IMR-90 (cell line): ENCODE measurements around the gene TCF19. TPM values are rescaled to one million over a fixed set of nuclear protein-coding genes. Genes with fewer than 3 reads are reported as not detected.

Source experiments
- ATAC-seq: fragments of 200-7000 bp; cut with Tn5 transposase; 2 replicates; pipeline ENCODE4 v1.9.1; 2020; ENCODE audit warnings: low read depth, mild to moderate bottlenecking, moderate library complexity
- BruUV-seq: library from RNA; stranded (reverse); fragments of 400-500 nt; replicated peaks from 2 replicates; lab custom pipeline; 2021; lab: Mats Ljungman, UMichigan
- CTCF ChIA-PET: fragments of 300-600 bp; formaldehyde crosslinking; extraction: SDS; loops from one replicate; lab custom pipeline; 2021; ENCODE audit warnings: antibody characterized with exemption; lab: Yijun Ruan, JAX
- POLR2A ChIA-PET: fragments of 300-600 bp; sonication (Branson Sonifier 250); formaldehyde crosslinking; loops from one replicate; lab custom pipeline; 2022; ENCODE audit warnings: antibody characterized with exemption; ENCODE audit not compliant: unreplicated experiment; lab: Charles Lee
- DNase-seq: peaks from one replicate; pipeline ENCODE4 v3.0.0; 2013
- H2AFZ ChIP-seq: replicated peaks from 2 replicates; pipeline ENCODE3; 2013; ENCODE audit warnings: low read length, mild to moderate bottlenecking; ENCODE audit not compliant: poor library complexity
- H2AK5ac ChIP-seq: 2 replicates; pipeline ENCODE4 v1.6.1; 2013; ENCODE audit warnings: low read depth, low read length, inconsistent platforms
- H2AK9ac ChIP-seq: replicated peaks from 2 replicates; pipeline ENCODE3; 2013; ENCODE audit warnings: mild to moderate bottlenecking, low read depth, low read length, moderate library complexity; ENCODE audit not compliant: poor library complexity
- H2BK120ac ChIP-seq: 2 replicates; pipeline ENCODE4 v1.6.1; 2013; ENCODE audit warnings: low read depth, low read length, inconsistent platforms
- H2BK15ac ChIP-seq: 3 replicates; pipeline ENCODE4 v1.6.1; 2013; ENCODE audit warnings: low read depth, low read length, inconsistent platforms
- H2BK20ac ChIP-seq: 2 replicates; pipeline ENCODE4 v1.6.1; 2013; ENCODE audit warnings: low read depth, mild to moderate bottlenecking, inconsistent platforms, low read length, moderate library complexity
- H2BK5ac ChIP-seq: 2 replicates; pipeline ENCODE4 v1.6.1; 2013; ENCODE audit warnings: mild to moderate bottlenecking, low read depth, low read length, inconsistent platforms; ENCODE audit not compliant: poor library complexity, severe bottlenecking
- H3K14ac ChIP-seq: replicated peaks from 2 replicates; pipeline ENCODE4 v1.6.1; 2013; ENCODE audit warnings: low read depth, low read length, inconsistent platforms
- H3K18ac ChIP-seq: 2 replicates; pipeline ENCODE4 v1.6.1; 2013; ENCODE audit warnings: low read depth, low read length, control low read depth
- H3K23ac ChIP-seq: 2 replicates; pipeline ENCODE4 v1.6.1; 2013; ENCODE audit warnings: low read depth, low read length, inconsistent platforms
- H3K27ac ChIP-seq: 2 replicates; pipeline ENCODE4 v1.5.1; 2013; ENCODE audit warnings: mild to moderate bottlenecking, control low read depth, low read length; ENCODE audit not compliant: insufficient read depth
- H3K27me3 ChIP-seq: 2 replicates; pipeline ENCODE4 v1.6.1; 2013; ENCODE audit warnings: low read length; ENCODE audit not compliant: control insufficient read depth, insufficient read depth
- H3K36me3 ChIP-seq: 2 replicates; pipeline ENCODE4 v1.6.1; 2013; ENCODE audit warnings: low read length, mixed read lengths; ENCODE audit not compliant: control insufficient read depth, insufficient read depth
- H3K4ac ChIP-seq: 2 replicates; pipeline ENCODE4 v1.6.1; 2013; ENCODE audit warnings: low read depth, low read length, inconsistent platforms
- H3K4me1 ChIP-seq: 2 replicates; pipeline ENCODE4 v1.6.1; 2013; ENCODE audit warnings: low read length, mixed read lengths; ENCODE audit not compliant: control insufficient read depth, insufficient read depth
- H3K4me2 ChIP-seq: 2 replicates; pipeline ENCODE4 v1.6.1; 2013; ENCODE audit warnings: low read depth, mild to moderate bottlenecking, control low read depth, low read length, moderate library complexity
- H3K4me3 ChIP-seq: 2 replicates; pipeline ENCODE4 v1.5.1; 2013; ENCODE audit warnings: low read depth, mild to moderate bottlenecking, control low read depth, low read length, moderate library complexity; ENCODE audit not compliant: insufficient read depth
- H3K56ac ChIP-seq: 2 replicates; pipeline ENCODE4 v1.6.1; 2013; ENCODE audit warnings: low read length, inconsistent platforms; ENCODE audit not compliant: insufficient read depth; ENCODE audit errors: extremely low read depth
- H3K79me1 ChIP-seq, 2 experiments: 2 replicates each; pipeline ENCODE4 v1.6.1; 2013; ENCODE audit warnings: low read length in 2 of 2, inconsistent platforms in 1 of 2, low read depth in 1 of 2
- H3K9ac ChIP-seq: 2 replicates; pipeline ENCODE4 v1.6.1; 2013; ENCODE audit warnings: low read depth, low read length, control low read depth
- H3K9me1 ChIP-seq: 2 replicates; pipeline ENCODE4 v1.6.1; 2013; ENCODE audit warnings: low read length, inconsistent platforms; ENCODE audit not compliant: insufficient read depth
- H3K9me3 ChIP-seq: 2 replicates; pipeline ENCODE4 v1.6.1; 2013; ENCODE audit warnings: low read length; ENCODE audit not compliant: control insufficient read depth, insufficient read depth
- H4K20me1 ChIP-seq: 2 replicates; pipeline ENCODE4 v1.6.1; 2013; ENCODE audit warnings: low read length, inconsistent platforms; ENCODE audit not compliant: insufficient read depth
- H4K5ac ChIP-seq: 2 replicates; pipeline ENCODE4 v1.6.1; 2013; ENCODE audit warnings: mild to moderate bottlenecking, low read depth, low read length, control low read depth
- H4K8ac ChIP-seq, 2 experiments: 2 replicates each; pipeline ENCODE4 v1.6.1; 2013; ENCODE audit warnings: low read depth in 2 of 2, low read length in 2 of 2, control low read depth in 1 of 2, inconsistent platforms in 1 of 2
- H4K91ac ChIP-seq: 2 replicates; pipeline ENCODE4 v1.6.1; 2013; ENCODE audit warnings: low read depth, low read length, inconsistent platforms; ENCODE audit not compliant: insufficient read depth
- BHLHE40 ChIP-seq: fragments of 150-350 bp; IDR thresholded peaks from 2 replicates; pipeline ENCODE4 v1.6.1; 2016; ENCODE audit warnings: mild to moderate bottlenecking, low read depth, low read length
- CEBPB ChIP-seq: IDR thresholded peaks from 2 replicates; pipeline ENCODE4 v1.6.1; 2012; ENCODE audit warnings: low read depth, low read length, improper control_type of control experiment
- CHD1 ChIP-seq: IDR thresholded peaks from 2 replicates; pipeline ENCODE4 v1.6.1; 2012; ENCODE audit warnings: low read depth, low read length, improper control_type of control experiment
- ELK1 ChIP-seq: fragments of 150-350 bp; IDR thresholded peaks from 2 replicates; pipeline ENCODE4 v1.6.1; 2016; ENCODE audit warnings: low read depth, mild to moderate bottlenecking, low read length, moderate library complexity, borderline replicate concordance
- FOS ChIP-seq: fragments of 150-350 bp; IDR thresholded peaks from 2 replicates; pipeline ENCODE4 v1.6.1; 2016; ENCODE audit warnings: low read depth, low read length
- MAFK ChIP-seq: IDR thresholded peaks from 2 replicates; pipeline ENCODE4 v1.6.1; 2012; ENCODE audit warnings: low read depth, low read length, improper control_type of control experiment
- MAZ ChIP-seq: IDR thresholded peaks from 2 replicates; pipeline ENCODE4 v1.6.1; 2012; ENCODE audit warnings: low read depth, mild to moderate bottlenecking, low read length, improper control_type of control experiment, moderate library complexity, borderline replicate concordance
- NFE2L2 ChIP-seq: fragments of 150-350 bp; IDR thresholded peaks from 2 replicates; pipeline ENCODE4 v1.6.1; 2016; ENCODE audit warnings: low read depth, mild to moderate bottlenecking, low read length
- POLR2A ChIP-seq: IDR thresholded peaks from 2 replicates; pipeline ENCODE4 v1.6.1; 2012; ENCODE audit warnings: mild to moderate bottlenecking, low read depth, low read length
- RAD21 ChIP-seq: IDR thresholded peaks from 2 replicates; pipeline ENCODE4 v1.6.1; 2012; ENCODE audit warnings: low read length, improper control_type of control experiment
- RCOR1 ChIP-seq: IDR thresholded peaks from 2 replicates; pipeline ENCODE4 v1.6.1; 2012; ENCODE audit warnings: mild to moderate bottlenecking, low read length, improper control_type of control experiment; ENCODE audit not compliant: insufficient replicate concordance
- RFX5 ChIP-seq: IDR thresholded peaks from 2 replicates; pipeline ENCODE4 v1.8.0; 2012; ENCODE audit warnings: low read depth, mild to moderate bottlenecking, low read length, moderate library complexity
- SMC3 ChIP-seq: fragments of 150-350 bp; IDR thresholded peaks from 2 replicates; pipeline ENCODE4 v1.6.1; 2016; ENCODE audit warnings: low read depth, mild to moderate bottlenecking, antibody characterized with exemption, low read length, moderate library complexity
- WGBS, 2 experiments: methylation state at CpG; one replicate each; pipeline versions ENCODE4 v1.1.5 to v1.1.7; 2013; ENCODE audit warnings: missing lambda C conversion rate in 2 of 2; ENCODE audit not compliant: insufficient read length in 1 of 2; ENCODE audit errors: extremely low coverage in 2 of 2; 5-methylcytosine and 5-hydroxymethylcytosine counted together
- dilution Hi-C: fragments of 300-500 bp; cut with HindIII; formaldehyde crosslinking; loops from one replicate; pipeline ENCODE4 v1.14.3; 2018; ENCODE audit warnings: low sequenced_read_pairs; ENCODE audit not compliant: unreplicated experiment
- in situ Hi-C: fragments of 300-500 bp; cut with MboI; formaldehyde crosslinking; loops from 3 replicates; pipeline ENCODE4 v1.14.3; 2019; ENCODE audit warnings: low sequenced_read_pairs, inconsistent platforms, mixed read lengths
- intact Hi-C: fragments of 100-400 bp; cut with micrococcal nuclease; formaldehyde crosslinking; loops from 2 replicates; pipeline ENCODE4 v1.10.0; 2022
- polyA plus RNA-seq, 3 experiments: library from polyadenylated mRNA; depleted of rRNA; stranded (reverse); fragments of >200 nt; gene quantifications; 2 replicates each; pipeline ENCODE4 v1.2.3, GENCODE V29; 2012; ENCODE audit warnings: low replicate concordance in 1 of 3
- total RNA-seq: library from RNA; depleted of rRNA; stranded (reverse); fragments of >200 nt; gene quantifications from 2 replicates; pipeline ENCODE4 v1.2.3, GENCODE V29; 2012
- TF ChIP-seq, protein P1 (sequence below): conservative IDR thresholded peaks from 2 replicates; pipeline ENCODE4 v1.5.1; 2012; ENCODE audit warnings: mild to moderate bottlenecking, low read depth, low read length, improper control_type of control experiment
- TF ChIP-seq, protein P2 (sequence below): fragments of 150-350 bp; IDR thresholded peaks from 2 replicates; pipeline ENCODE4 v1.6.1; 2017; ENCODE audit warnings: mild to moderate bottlenecking, antibody characterized with exemption, low read length, low read depth

TCF19 gene
- total and polyA plus RNA-seq, 2 of the 4 experiments (the other 2 are of a cell fraction) = 13.1 to 14.2 TPM

DNA sequence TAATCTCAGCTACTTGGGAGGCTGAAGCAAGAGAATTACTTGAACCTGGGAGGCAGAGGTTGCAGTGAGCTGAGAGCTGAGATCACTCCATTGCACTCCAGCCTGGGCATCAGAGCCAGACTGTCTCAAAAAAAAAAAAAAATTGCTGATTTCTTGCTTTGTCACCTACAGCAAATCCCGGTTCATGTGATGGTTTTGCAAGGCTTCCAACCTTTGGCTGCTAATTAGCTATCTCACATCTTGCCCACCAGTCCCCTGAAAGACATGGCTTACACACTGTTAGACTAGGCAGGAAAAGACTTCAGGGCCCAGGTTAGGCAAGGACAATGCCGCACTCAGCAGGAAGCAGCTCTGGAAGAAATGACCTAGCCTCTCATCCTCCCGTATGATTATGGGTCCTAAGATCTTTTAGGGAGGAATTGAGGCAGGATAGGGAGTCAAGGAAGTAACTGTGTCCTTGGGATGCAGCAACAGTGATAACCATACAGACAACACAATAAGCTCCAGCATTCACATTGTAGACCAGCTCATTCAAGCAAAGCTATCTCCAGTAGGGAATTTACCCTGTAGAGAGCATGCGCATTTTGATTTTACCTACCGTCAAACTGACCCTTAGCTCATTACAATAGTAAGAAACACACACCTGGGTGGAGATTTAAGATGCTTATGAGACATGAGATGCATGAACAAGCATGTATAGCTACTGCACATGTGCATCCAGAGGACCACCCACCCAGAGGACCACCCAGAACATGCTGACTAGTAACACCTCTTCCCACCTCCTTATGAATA lies 52.5 kb downstream of the TCF19 start:
- POLR2A ChIA-PET = no interaction called here
- intact Hi-C loops (loop anchor here (10.0 kb wide), 1 partner anchor 264 kb away; no protein-coding TSS in a partner anchor), in situ Hi-C loops (no loop called here), dilution Hi-C loops (no loop called here)
- no peak overlapping the region for H4K8ac ChIP-seq
- 0 out of 2 replicates have a peak, but pooled peaks cover 2% of the 10 kb centered on the region for H3K9me3 ChIP-seq
- no peak overlapping the region for H2AK5ac ChIP-seq
- H3K4ac ChIP-seq = no peak overlapping the region
- H3K36me3 ChIP-seq = no peaks in the 10 kb centered on the region
- no peak overlapping the region for H3K27ac ChIP-seq
- no peak overlapping the region for H3K14ac ChIP-seq
- H2AFZ ChIP-seq = no peak overlapping the region
- H3K23ac ChIP-seq = no peak overlapping the region
- H2BK120ac ChIP-seq = no peak overlapping the region
- peaks cover 6% of the 10 kb centered on the region for H3K27me3 ChIP-seq
- H3K9me1 ChIP-seq = no peaks in the 10 kb centered on the region
- H2BK5ac ChIP-seq = no peak overlapping the region
- H3K18ac ChIP-seq = no peak overlapping the region
- no peak overlapping the region for H3K4me2 ChIP-seq
- no peak overlapping the region for H2BK15ac ChIP-seq
- CTCF ChIA-PET = no interaction called here
- H3K79me1 ChIP-seq = no peaks in the 10 kb centered on the region
- no peaks in the 10 kb centered on the region for H4K20me1 ChIP-seq
- no peak overlapping the region for H2AK9ac ChIP-seq
- no peak overlapping the region for H3K4me3 ChIP-seq
- H3K56ac ChIP-seq = no peak overlapping the region
- H4K5ac ChIP-seq = no peak overlapping the region
- no peak overlapping the region for H4K91ac ChIP-seq
- no TSS peak for BruUV-seq
- no peaks in the 10 kb centered on the region for H3K4me1 ChIP-seq
- ATAC-seq (no peak), DNase-seq (no peak)
- H2BK20ac ChIP-seq = no peak overlapping the region
- WGBS, 2 experiments = no CpG with 5 or more reads among the region's 5 CpGs
- no peak overlapping the region for H3K9ac ChIP-seq
- no peak for TF ChIP-seq ELK1
- TF ChIP-seq, protein P1, sequence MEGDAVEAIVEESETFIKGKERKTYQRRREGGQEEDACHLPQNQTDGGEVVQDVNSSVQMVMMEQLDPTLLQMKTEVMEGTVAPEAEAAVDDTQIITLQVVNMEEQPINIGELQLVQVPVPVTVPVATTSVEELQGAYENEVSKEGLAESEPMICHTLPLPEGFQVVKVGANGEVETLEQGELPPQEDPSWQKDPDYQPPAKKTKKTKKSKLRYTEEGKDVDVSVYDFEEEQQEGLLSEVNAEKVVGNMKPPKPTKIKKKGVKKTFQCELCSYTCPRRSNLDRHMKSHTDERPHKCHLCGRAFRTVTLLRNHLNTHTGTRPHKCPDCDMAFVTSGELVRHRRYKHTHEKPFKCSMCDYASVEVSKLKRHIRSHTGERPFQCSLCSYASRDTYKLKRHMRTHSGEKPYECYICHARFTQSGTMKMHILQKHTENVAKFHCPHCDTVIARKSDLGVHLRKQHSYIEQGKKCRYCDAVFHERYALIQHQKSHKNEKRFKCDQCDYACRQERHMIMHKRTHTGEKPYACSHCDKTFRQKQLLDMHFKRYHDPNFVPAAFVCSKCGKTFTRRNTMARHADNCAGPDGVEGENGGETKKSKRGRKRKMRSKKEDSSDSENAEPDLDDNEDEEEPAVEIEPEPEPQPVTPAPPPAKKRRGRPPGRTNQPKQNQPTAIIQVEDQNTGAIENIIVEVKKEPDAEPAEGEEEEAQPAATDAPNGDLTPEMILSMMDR = no peak
- no peak for TF ChIP-seq MAZ
- TF ChIP-seq RCOR1 = no peak
- TF ChIP-seq SMC3 = no peak
- TF ChIP-seq, protein P2, sequence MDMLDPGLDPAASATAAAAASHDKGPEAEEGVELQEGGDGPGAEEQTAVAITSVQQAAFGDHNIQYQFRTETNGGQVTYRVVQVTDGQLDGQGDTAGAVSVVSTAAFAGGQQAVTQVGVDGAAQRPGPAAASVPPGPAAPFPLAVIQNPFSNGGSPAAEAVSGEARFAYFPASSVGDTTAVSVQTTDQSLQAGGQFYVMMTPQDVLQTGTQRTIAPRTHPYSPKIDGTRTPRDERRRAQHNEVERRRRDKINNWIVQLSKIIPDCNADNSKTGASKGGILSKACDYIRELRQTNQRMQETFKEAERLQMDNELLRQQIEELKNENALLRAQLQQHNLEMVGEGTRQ = no peak
- no peak for TF ChIP-seq CEBPB
- no peak for TF ChIP-seq FOS
- no peak for TF ChIP-seq NFE2L2
- TF ChIP-seq MAFK = no peak
- TF ChIP-seq CHD1 = no peak
- no peak for TF ChIP-seq RFX5
- no peak for TF ChIP-seq RAD21
- no peak for TF ChIP-seq POLR2A
- no peak for TF ChIP-seq BHLHE40
